ENCODE data around the gene SNAP47.

DNA sequence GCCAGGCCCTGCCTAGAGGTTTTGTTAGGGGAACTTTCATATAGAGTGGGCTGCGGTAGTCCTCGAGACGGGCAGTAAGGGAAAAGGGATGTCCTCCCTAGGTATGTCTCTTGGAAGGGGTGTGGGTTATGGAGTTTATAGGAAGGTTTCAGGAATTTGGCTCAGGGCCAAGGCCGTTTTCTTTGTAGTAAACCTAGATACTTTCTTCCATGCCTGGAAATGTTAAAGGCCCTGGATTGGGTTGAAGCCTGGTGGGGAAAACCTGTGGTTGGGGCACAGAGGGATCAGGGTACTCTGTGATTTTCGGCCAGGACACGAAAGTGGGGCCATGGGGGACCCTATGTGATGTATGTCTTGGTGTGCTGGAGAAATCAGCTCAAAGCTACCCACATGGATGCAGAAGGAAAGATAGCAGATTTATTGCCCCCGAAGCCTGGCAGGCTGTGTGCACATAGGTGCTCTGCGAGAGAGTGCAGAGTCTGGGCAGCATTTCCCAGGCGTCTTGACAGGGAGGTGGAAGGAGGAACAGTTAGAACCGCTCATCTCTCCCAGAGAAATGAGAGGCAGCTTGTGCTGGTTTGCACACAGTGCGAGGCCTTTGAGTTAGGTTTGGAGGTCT, 1.7 kb downstream of the SNAP47 start:
- TF ChIP-seq, protein P1, sequence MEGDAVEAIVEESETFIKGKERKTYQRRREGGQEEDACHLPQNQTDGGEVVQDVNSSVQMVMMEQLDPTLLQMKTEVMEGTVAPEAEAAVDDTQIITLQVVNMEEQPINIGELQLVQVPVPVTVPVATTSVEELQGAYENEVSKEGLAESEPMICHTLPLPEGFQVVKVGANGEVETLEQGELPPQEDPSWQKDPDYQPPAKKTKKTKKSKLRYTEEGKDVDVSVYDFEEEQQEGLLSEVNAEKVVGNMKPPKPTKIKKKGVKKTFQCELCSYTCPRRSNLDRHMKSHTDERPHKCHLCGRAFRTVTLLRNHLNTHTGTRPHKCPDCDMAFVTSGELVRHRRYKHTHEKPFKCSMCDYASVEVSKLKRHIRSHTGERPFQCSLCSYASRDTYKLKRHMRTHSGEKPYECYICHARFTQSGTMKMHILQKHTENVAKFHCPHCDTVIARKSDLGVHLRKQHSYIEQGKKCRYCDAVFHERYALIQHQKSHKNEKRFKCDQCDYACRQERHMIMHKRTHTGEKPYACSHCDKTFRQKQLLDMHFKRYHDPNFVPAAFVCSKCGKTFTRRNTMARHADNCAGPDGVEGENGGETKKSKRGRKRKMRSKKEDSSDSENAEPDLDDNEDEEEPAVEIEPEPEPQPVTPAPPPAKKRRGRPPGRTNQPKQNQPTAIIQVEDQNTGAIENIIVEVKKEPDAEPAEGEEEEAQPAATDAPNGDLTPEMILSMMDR (IDR thresholded peaks at IDR 0.05) = no peak
- no peak for TF ChIP-seq POLR2A (IDR thresholded peaks at IDR 0.05)

Measured in esophagus squamous epithelium (tissue), 4 donors.